Activated naive CD4-positive, alpha-beta T cell treated with anti-CD3 and anti-CD28 coated beads for 36 hours (primary cell): ENCODE measurements around the gene FTSJ1. TPM values are rescaled to one million over a fixed set of nuclear protein-coding genes. Genes with fewer than 3 reads are reported as not detected.
"Not testable (repeated sequence)": the region's sequence is repeated elsewhere in the genome, so short reads cannot be mapped to it uniquely, and the experiment has no call there.

Experiments used
- CTCF ChIA-PET: fragments of 350-600 bp; sonication (Branson Sonifier 250); formaldehyde crosslinking; loops from one replicate; lab custom pipeline; 2021; ENCODE audit warnings: antibody characterized with exemption; lab: Charles Lee
- DNase-seq: peaks from one replicate; pipeline ENCODE4 v3.0.0-alpha.2; 2020
- H3K27ac Mint-ChIP-seq: one replicate; pipeline ENCODE4 v1.8.0; 2021; ENCODE audit warnings: mild to moderate bottlenecking, mixed read lengths
- H3K27me3 Mint-ChIP-seq: one replicate; pipeline ENCODE4 v1.8.0; 2021; ENCODE audit warnings: low read depth, mixed read lengths
- H3K36me3 Mint-ChIP-seq: one replicate; pipeline ENCODE4 v1.8.0; 2021; ENCODE audit warnings: low read depth, mixed read lengths
- H3K4me1 Mint-ChIP-seq: one replicate; pipeline ENCODE4 v1.8.0; 2021; ENCODE audit warnings: low read depth, mixed read lengths
- H3K4me3 Mint-ChIP-seq: one replicate; pipeline ENCODE4 v1.8.0; 2021; ENCODE audit warnings: mild to moderate bottlenecking, moderate library complexity, mixed read lengths
- H3K9me3 Mint-ChIP-seq: one replicate; pipeline ENCODE4 v1.8.0; 2021; ENCODE audit warnings: mixed read lengths
- intact Hi-C: fragments of 100-400 bp; cut with micrococcal nuclease; formaldehyde crosslinking; loops from one replicate; pipeline ENCODE4 v1.15.1; 2023
- total RNA-seq, 2 experiments: library from RNA; stranded (reverse); gene quantifications; one replicate each; pipeline ENCODE4 v1.2.3, GENCODE V29; 2021

The FTSJ1 gene
- total RNA-seq, 2 experiments from 2014 or later = 66.2 to 66.8 TPM

DNA sequence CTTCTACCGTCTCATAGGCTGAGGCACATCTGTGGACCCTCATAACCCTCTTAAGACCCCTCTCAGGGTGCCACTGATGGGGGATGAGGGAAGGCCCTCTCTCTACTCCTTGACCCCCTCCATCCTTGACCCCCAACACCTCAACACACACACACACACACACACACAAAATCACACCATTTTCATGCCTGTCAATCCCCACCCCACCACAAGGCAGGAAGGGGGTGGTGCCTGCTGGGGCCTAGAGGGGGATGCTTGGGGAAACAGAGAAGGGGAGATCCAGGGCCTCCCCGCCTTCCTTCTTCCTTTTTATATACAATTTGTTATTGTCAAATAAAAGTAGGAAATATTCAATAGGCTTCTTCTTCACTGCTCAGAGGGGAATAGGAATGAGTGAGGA lies 44.5 kb downstream of the FTSJ1 start:
- CTCF ChIA-PET = no interaction called here
- no peaks in the 10 kb centered on the region for H3K9me3 Mint-ChIP-seq
- DNase-seq = peak; percentile 48
- intact Hi-C loops = no loop called here
- H3K4me1 Mint-ChIP-seq = peaks cover 23% of the 10 kb centered on the region
- H3K27me3 Mint-ChIP-seq = no peaks in the 10 kb centered on the region
- H3K27ac Mint-ChIP-seq = peak overlapping the region; percentile 98
- peak overlapping the region; percentile 90 for H3K4me3 Mint-ChIP-seq
- H3K36me3 Mint-ChIP-seq = peaks cover 4% of the 10 kb centered on the region

DNA sequence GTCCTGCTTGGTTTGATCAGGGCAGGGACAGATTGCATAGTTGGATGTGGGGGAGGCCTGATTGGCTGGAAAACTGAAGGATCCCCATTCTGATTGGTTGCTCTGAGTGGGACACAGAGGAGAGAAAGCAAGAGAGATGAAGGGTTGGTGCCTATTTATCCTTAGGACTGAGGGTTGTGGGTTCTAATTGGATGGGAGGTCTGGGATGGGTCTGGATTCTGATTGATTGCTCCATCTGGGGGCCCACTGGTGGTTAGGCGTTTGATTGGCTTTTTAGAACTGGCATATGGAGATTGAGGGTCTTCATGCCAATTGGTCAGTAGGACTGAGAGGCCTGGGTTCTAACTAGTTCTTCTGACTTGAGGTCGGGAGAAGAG lies 45.0 kb downstream of the FTSJ1 start:
- intact Hi-C loops = loop anchor here (1.0 kb wide), 6 partner anchors 13 to 76 kb away; partner anchors contain the start of genes PORCN, RBM3, TBC1D25 and WDR13
- H3K4me3 Mint-ChIP-seq = peak overlapping the region; percentile 90
- DNase-seq = peak; percentile 47
- H3K27ac Mint-ChIP-seq = peak overlapping the region; percentile 98
- H3K27me3 Mint-ChIP-seq = no peaks in the 10 kb centered on the region
- H3K9me3 Mint-ChIP-seq = no peaks in the 10 kb centered on the region
- H3K4me1 Mint-ChIP-seq = peaks cover 23% of the 10 kb centered on the region
- H3K36me3 Mint-ChIP-seq = peaks cover 4% of the 10 kb centered on the region
- CTCF ChIA-PET = no interaction called here

DNA sequence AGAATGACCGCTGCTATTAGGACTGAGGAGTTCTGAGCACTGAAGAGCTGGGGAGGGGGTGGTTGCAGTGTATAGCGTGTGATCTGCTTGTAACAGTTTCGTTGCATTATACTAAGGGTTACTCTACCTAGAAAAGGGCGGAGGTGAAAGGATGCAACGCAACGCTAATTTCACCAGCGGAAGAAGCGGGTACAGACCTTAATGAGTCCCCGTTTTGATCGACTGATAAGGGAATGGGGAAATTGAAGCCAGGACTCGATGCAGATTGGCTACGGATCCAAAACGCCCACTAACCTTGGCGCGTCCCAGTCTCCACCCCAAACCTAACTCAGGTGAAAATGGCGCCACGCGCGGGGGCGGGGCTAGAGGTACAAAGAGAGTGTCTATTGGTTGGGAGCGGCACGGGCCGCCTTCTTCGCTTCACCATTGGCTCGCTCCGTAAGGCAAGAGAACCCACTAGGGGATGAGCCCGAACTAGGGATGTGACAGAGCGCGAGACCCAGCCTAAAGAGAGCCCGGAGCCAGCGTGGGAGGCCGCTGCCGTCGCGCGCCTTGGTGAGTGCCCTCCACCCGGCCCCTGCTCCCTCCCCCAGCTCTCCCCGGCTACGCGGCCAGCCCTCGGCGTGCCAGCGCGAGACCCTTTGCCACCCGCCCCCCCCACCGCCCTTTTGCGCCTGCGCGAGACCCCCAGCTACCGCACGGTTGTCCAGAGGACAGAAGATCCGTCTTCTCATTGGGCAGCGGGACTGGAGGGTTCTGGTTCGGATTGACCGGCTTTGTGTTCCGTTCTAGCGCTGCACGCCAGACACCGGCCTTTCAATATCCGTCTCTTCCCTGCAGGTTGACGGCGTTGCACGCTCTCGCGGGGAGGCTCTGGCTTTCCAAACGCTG lies 45.6 kb downstream of the FTSJ1 start, which contains the start of gene EBP:
Gene EBP (plus strand): TSS at position 456 of the 891 bp plus-strand sequence. CDS start 1,964 bp downstream, outside the sequence.
- H3K4me3 Mint-ChIP-seq = peak within 1 kb of the TSS; percentile 90
- H3K9me3 Mint-ChIP-seq = no peaks in the 10 kb centered on the region
- no peaks in the 10 kb centered on the region for H3K27me3 Mint-ChIP-seq
- H3K27ac Mint-ChIP-seq = peak within 1 kb of the TSS; percentile 98
- intact Hi-C loops = loop anchor here (1.0 kb wide), 6 partner anchors 13 to 76 kb away; partner anchors contain the start of genes PORCN, RBM3, TBC1D25 and WDR13
- CTCF ChIA-PET = interaction anchor here (1.0 kb wide), 1 partner anchor 48 kb away, joined by 3 read pairs; no protein-coding TSS in a partner anchor
- DNase-seq = peak; percentile 98
- peaks cover 25% of the 10 kb centered on the region for H3K4me1 Mint-ChIP-seq
- peaks cover 6% of the 10 kb centered on the region for H3K36me3 Mint-ChIP-seq

DNA sequence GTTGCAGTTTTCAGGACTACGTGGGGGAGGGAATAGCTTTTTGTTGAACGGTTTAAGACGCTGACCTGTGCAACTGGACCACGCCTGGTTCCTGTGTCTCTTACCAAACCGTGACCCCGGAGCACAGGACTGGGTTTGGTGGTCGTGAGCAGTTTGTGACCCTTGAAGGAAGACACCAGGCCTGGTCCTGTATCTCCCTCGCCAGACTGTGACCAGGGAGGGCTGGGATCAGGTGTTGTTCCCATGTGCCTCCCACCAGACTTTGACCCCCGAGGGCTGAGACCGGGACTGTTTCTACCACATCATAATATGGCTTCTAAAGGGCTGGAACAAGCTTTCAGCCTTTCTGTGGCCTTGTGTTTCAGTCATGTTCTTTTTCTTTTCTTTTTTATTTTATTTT lies 46.3 kb downstream of the FTSJ1 start:
- H3K4me3 Mint-ChIP-seq = peak overlapping the region; percentile 90
- H3K9me3 Mint-ChIP-seq = no peaks in the 10 kb centered on the region
- no peaks in the 10 kb centered on the region for H3K27me3 Mint-ChIP-seq
- intact Hi-C loops = no loop called here
- no peak for DNase-seq
- CTCF ChIA-PET = interaction anchor here (1.0 kb wide), 1 partner anchor 49 kb away, joined by 3 read pairs; no protein-coding TSS in a partner anchor
- H3K36me3 Mint-ChIP-seq = peaks cover 9% of the 10 kb centered on the region
- H3K27ac Mint-ChIP-seq = peak overlapping the region; percentile 98
- peaks cover 26% of the 10 kb centered on the region for H3K4me1 Mint-ChIP-seq

DNA sequence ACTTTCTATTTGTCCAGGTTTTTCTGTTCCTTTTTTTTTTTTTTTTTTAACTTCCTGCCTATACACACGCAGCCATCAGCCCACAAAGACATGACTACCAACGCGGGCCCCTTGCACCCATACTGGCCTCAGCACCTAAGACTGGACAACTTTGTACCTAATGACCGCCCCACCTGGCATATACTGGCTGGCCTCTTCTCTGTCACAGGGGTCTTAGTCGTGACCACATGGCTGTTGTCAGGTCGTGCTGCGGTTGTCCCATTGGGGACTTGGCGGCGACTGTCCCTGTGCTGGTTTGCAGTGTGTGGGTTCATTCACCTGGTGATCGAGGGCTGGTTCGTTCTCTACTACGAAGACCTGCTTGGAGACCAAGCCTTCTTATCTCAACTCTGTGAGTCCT lies 47.7 kb downstream of the FTSJ1 start:
- Mint-ChIP-seq H3K36me3 (peaks cover 14% of the 10 kb centered on the region), H3K27ac (no peak overlapping the region), H3K4me3 (peak overlapping the region; percentile 47), H3K4me1 (peaks cover 26% of the 10 kb centered on the region), H3K27me3 (no peaks in the 10 kb centered on the region), H3K9me3 (no peaks in the 10 kb centered on the region)
- CTCF ChIA-PET = no interaction called here
- intact Hi-C loops = no loop called here
- DNase-seq = no peak

DNA sequence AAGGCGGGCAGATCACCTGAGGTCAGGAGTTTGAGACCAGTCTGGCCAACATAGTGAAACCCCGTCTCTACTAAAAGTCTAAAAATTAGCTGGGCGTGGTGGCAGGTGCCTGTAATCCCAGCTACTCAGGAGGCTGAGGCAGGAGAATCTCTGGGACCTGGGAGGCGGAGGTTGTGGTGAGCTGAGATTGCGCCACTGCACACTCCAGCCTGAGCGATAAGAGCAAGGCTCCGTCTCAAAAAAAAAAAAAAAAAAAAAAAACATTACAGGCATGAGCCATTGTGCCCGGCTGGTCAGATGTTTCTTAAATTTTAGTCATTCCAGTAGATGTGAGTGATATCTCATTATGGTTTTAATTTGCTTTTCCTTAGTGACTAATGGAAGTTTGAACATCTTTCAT lies 49.9 kb downstream of the FTSJ1 start:
- CTCF ChIA-PET = interaction anchor here (0.7 kb wide), 1 partner anchor 14 kb away, joined by 3 read pairs; the partner anchor contains the start of gene TBC1D25
- H3K9me3 Mint-ChIP-seq, DNase-seq, H3K27ac Mint-ChIP-seq, H3K27me3 Mint-ChIP-seq, H3K4me3 Mint-ChIP-seq, intact Hi-C loops: not testable (repeated sequence)
- Mint-ChIP-seq H3K36me3 (peaks cover 16% of the 10 kb centered on the region), H3K4me1 (peaks cover 11% of the 10 kb centered on the region)

DNA sequence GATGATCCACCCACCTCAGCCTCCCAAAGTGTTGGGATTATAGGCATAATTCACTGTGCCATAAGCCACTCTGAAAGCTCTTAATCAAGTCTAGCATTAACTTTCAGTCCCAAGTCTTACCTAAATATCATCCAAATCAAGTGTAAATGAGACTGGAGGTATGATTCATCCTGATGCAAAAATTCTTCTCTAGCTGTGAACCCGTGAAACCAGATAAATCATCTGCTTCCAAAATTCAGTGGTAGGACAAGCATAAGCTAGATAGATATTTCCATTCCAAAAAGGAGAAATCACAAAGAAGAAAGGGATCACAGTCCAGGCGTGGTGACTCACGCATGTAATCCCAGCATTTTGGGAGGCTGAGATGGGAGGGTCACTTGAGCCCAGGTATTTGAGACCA lies 54.7 kb downstream of the FTSJ1 start:
- H3K4me3 Mint-ChIP-seq = no peak overlapping the region
- H3K27me3 Mint-ChIP-seq = no peaks in the 10 kb centered on the region
- CTCF ChIA-PET = no interaction called here
- H3K36me3 Mint-ChIP-seq = peaks cover 14% of the 10 kb centered on the region
- H3K27ac Mint-ChIP-seq = no peak overlapping the region
- H3K4me1 Mint-ChIP-seq = peaks cover 11% of the 10 kb centered on the region
- no peaks in the 10 kb centered on the region for H3K9me3 Mint-ChIP-seq
- intact Hi-C loops = no loop called here
- DNase-seq = no peak

DNA sequence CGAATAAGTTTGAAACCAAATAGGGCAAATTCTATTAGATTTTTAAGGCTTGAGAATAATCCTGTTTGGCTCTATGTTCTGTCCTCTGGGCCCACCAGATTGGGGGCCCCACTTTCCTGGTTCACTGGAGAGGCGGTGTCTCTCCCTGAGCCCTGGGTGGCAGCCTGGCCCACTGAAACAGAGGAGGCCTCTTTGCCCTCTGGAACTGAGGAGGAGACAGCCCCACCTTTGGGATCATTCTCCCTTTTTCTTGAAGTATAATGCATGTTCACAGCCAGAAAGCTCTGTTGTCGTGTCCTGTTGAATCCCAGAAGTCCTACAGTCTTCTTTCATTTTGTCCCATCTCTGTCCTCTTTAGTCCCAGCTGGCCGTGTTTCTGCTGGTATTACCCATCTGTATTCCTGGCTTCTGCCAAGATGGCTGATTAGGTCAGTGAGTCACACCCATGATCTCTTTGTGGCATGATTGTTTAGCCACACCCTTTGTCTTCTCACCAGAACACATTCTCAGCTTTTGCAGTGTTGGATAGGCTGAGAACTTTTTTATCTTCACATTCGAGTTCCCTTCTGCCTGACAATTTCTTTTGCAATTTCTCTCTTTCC lies 55.5 kb downstream of the FTSJ1 start:
- intact Hi-C loops = no loop called here
- Mint-ChIP-seq H3K27ac (peak overlapping the region; percentile 68), H3K4me3 (no peak overlapping the region), H3K9me3 (no peaks in the 10 kb centered on the region), H3K36me3 (peaks cover 13% of the 10 kb centered on the region), H3K4me1 (peaks cover 10% of the 10 kb centered on the region), H3K27me3 (no peaks in the 10 kb centered on the region)
- CTCF ChIA-PET = interaction anchor here (0.6 kb wide), 1 partner anchor 62 kb away, joined by 3 read pairs; no protein-coding TSS in a partner anchor
- DNase-seq = no peak

DNA sequence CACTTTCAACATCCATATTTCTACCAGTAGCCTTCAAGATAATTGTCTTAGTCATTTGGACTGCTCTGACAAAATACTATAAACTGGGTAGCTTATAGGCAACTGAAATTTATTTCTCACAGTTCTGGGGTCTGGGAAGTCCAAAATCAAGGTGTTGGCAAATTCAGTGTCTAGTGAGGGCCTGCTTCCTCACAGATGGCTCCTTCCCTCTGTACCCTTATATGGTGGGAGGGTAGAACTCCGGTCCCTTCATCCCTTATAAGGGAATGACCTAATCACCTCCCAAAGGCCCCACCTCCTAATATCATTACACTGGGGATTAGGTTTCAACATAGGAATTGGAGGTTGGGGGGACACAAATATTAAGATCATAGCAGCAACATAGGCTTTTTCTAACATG lies 56.2 kb downstream of the FTSJ1 start:
- intact Hi-C loops = no loop called here
- no peaks in the 10 kb centered on the region for H3K27me3 Mint-ChIP-seq
- DNase-seq = no peak
- no peaks in the 10 kb centered on the region for H3K9me3 Mint-ChIP-seq
- H3K4me3 Mint-ChIP-seq = no peak overlapping the region
- peaks cover 8% of the 10 kb centered on the region for H3K4me1 Mint-ChIP-seq
- CTCF ChIA-PET = no interaction called here
- peaks cover 8% of the 10 kb centered on the region for H3K36me3 Mint-ChIP-seq
- H3K27ac Mint-ChIP-seq = peak overlapping the region; percentile 68

DNA sequence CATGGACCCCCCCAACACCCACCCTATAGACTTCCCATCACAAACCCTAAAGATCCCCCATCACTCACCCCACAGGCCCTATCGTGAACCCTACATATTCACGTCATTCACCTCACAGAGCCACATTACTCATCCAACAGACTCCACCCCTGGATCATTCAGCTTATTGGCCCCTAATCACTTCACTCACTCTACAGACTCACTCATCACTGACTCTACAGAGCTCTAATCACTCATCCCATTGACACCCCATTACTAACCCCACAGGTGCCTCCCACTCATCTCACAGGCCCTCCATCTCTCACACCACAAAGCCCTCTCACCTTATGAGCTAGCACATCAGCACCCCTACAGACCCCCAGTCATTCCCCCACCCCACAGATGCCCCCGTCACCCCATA lies 57.2 kb downstream of the FTSJ1 start:
- H3K27me3 Mint-ChIP-seq = no peaks in the 10 kb centered on the region
- DNase-seq = no peak
- H3K36me3 Mint-ChIP-seq = peaks cover 8% of the 10 kb centered on the region
- CTCF ChIA-PET = no interaction called here
- no peaks in the 10 kb centered on the region for H3K9me3 Mint-ChIP-seq
- intact Hi-C loops = no loop called here
- no peak overlapping the region for H3K27ac Mint-ChIP-seq
- peaks cover 8% of the 10 kb centered on the region for H3K4me1 Mint-ChIP-seq
- no peak overlapping the region for H3K4me3 Mint-ChIP-seq
